Retina (tissue), 1 donor: Measurements from ENCODE around the gene GPI.

ENCODE experiments used
- DNase-seq: peaks from one replicate; pipeline ENCODE4 v3.0.0-alpha.2; 2016

GPI gene

GRCh38 chr19:34408411-34408810, 43.4 kb downstream of the GPI start:
- no peak for DNase-seq

- DNase-seq: no peak
These were observed 44.5 kb downstream of the GPI start for GRCh38 chr19:34409189-34410164.

- no peak for DNase-seq
These were observed 46.2 kb downstream of the GPI start for GRCh38 chr19:34411216-34411615.

GRCh38 chr19:34416021-34416545, 51.1 kb downstream of the GPI start:
- no peak for DNase-seq

- DNase-seq: no peak
These were observed 53.3 kb downstream of the GPI start for GRCh38 chr19:34418300-34418699.

- DNase-seq: no peak
These were observed 61.2 kb downstream of the GPI start for GRCh38 chr19:34426096-34426661.

GRCh38 chr19:34428549-34429285, 63.7 kb downstream of the GPI start:
- DNase-seq: peak; percentile 64

- no peak for DNase-seq
These were observed 64.6 kb downstream of the GPI start for GRCh38 chr19:34429553-34429952.

GRCh38 chr19:34430738-34431625, 66.0 kb downstream of the GPI start:
- DNase-seq: peak; percentile 15

- no peak for DNase-seq
These were observed 66.8 kb downstream of the GPI start for GRCh38 chr19:34431681-34432402.

- no peak for DNase-seq
These were observed 67.8 kb downstream of the GPI start for GRCh38 chr19:34432797-34433196.

- no peak for DNase-seq
These were observed 71.7 kb downstream of the GPI start for GRCh38 chr19:34436716-34437115.

GRCh38 chr19:34448191-34448590, 83.2 kb downstream of the GPI start:
- DNase-seq: no peak
